HepG2 (cell line): ENCODE measurements around the gene SASH1. TPM values are rescaled to one million over a fixed set of nuclear protein-coding genes. Genes with fewer than 3 reads are reported as not detected.

Experiments used
- ATAC-seq: fragments of 200-7000 bp; cut with Tn5 transposase; 3 replicates; pipeline ENCODE4 v1.9.1; 2020; ENCODE audit warnings: mild to moderate bottlenecking, moderate library complexity
- BruUV-seq: library from RNA; stranded (reverse); fragments of 400-500 nt; replicated peaks from 2 replicates; lab custom pipeline; 2021; lab: Mats Ljungman, UMichigan
- CTCF ChIA-PET: fragments of 300-600 bp; formaldehyde crosslinking; extraction: SDS; loops from one replicate; lab custom pipeline; 2021; ENCODE audit warnings: low total read pairs, inconsistent platforms, low intra/inter-chr PET ratio; lab: Yijun Ruan, JAX
- POLR2A ChIA-PET: fragments of 350-600 bp; sonication (Branson Sonifier 250); formaldehyde crosslinking; loops from one replicate; lab custom pipeline; 2020; ENCODE audit warnings: antibody characterized with exemption, inconsistent platforms; lab: Yijun Ruan, JAX
- DNase-seq: peaks from one replicate; pipeline ENCODE4 v3.0.0-alpha.2; 2015; ENCODE audit warnings: low spot score
- FAIRE-seq: peaks from 3 replicates; lab custom pipeline; 2011; peaks lifted over from hg19 to GRCh38; lab: Jason Lieb, UNC
- H2AFZ ChIP-seq: one replicate; pipeline ENCODE4 v1.6.1; 2011; ENCODE audit warnings: low read length, inconsistent platforms
- H3K27ac ChIP-seq: fragments of 300-600 bp; 3 replicates; pipeline ENCODE4 v1.8.0; 2011; ENCODE audit warnings: mixed run types, mild to moderate bottlenecking, mixed read lengths, low read length, inconsistent platforms; ENCODE audit not compliant: insufficient read depth; ENCODE audit errors: extremely low read length
- H3K27me3 ChIP-seq, 2 experiments: fragments of 200-600 bp in 1 of 2; 2 replicates in 1 of 2; 3 replicates in 1 of 2; pipeline versions ENCODE4 v1.6.0 to v1.8.0; 2011; ENCODE audit warnings: low read length in 2 of 2, mild to moderate bottlenecking in 2 of 2, moderate library complexity in 2 of 2, inconsistent platforms in 1 of 2; ENCODE audit not compliant: insufficient read depth in 2 of 2, control insufficient read depth in 1 of 2
- H3K36me3 ChIP-seq, 2 experiments: fragments of 200-600 bp in 1 of 2; replicated peaks in 1 of 2; 2 replicates in 1 of 2; 3 replicates in 1 of 2; pipeline versions ENCODE4 v1.5.1 to v1.8.0; 2011; ENCODE audit warnings: low read length in 2 of 2, inconsistent platforms in 1 of 2; ENCODE audit not compliant: insufficient read depth in 2 of 2, control insufficient read depth in 1 of 2
- H3K4me1 ChIP-seq: 2 replicates; pipeline ENCODE4 v1.5.1; 2012; ENCODE audit warnings: low read length, inconsistent platforms; ENCODE audit not compliant: insufficient read depth
- H3K4me2 ChIP-seq: 2 replicates; pipeline ENCODE4 v1.6.0; 2011; ENCODE audit warnings: low read depth, low read length, inconsistent platforms
- H3K4me3 ChIP-seq, 3 experiments: fragments of 200-600 bp in 1 of 3; sonication (generic), shearing (Covaris generic) in 1 of 3; replicated peaks in 1 of 3; 2 replicates each; pipeline ENCODE4 v1.5.1; 2011 to 2016; ENCODE audit warnings: low read length in 3 of 3, inconsistent platforms in 2 of 3, low read depth in 2 of 3, mild to moderate bottlenecking in 2 of 3, control low read depth in 1 of 3, mixed read lengths in 1 of 3; ENCODE audit not compliant: insufficient read depth in 1 of 3
- H3K79me2 ChIP-seq: one replicate; pipeline ENCODE4 v1.6.1; 2011; ENCODE audit warnings: low read length, inconsistent platforms; ENCODE audit not compliant: insufficient read depth
- H3K9ac ChIP-seq: 2 replicates; pipeline ENCODE4 v1.6.0; 2011; ENCODE audit warnings: mild to moderate bottlenecking, low read depth, low read length, inconsistent platforms; ENCODE audit not compliant: insufficient read depth
- H3K9me3 ChIP-seq: 2 replicates; pipeline ENCODE4 v1.5.1; 2012; ENCODE audit warnings: mild to moderate bottlenecking, low read length
- H4K20me1 ChIP-seq: 2 replicates; pipeline ENCODE4 v1.6.0; 2011; ENCODE audit warnings: inconsistent platforms, mild to moderate bottlenecking, low read length, moderate library complexity; ENCODE audit not compliant: insufficient read depth
- DZIP1 ChIP-seq: sonication (generic); formaldehyde crosslinking; IDR thresholded peaks from 2 replicates; pipeline ENCODE4 v1.5.0; 2020; ENCODE audit warnings: mild to moderate bottlenecking, missing genetic modification reagents
- KAT7 ChIP-seq: IDR thresholded peaks from 2 replicates; pipeline ENCODE4 v1.6.1; 2018; ENCODE audit warnings: borderline replicate concordance, missing compliant biosample characterization
- NFKBIZ ChIP-seq: IDR thresholded peaks from 2 replicates; pipeline ENCODE4 v1.6.1; 2018; ENCODE audit warnings: missing genetic modification reagents, missing compliant biosample characterization
- SATB2 ChIP-seq: sonication (generic); formaldehyde crosslinking; IDR thresholded peaks from 2 replicates; pipeline ENCODE4 v1.5.0; 2020; ENCODE audit warnings: missing genetic modification reagents
- TAF1 ChIP-seq: sonication (generic); formaldehyde crosslinking; IDR thresholded peaks from 2 replicates; pipeline ENCODE4 v1.4.0; 2020; ENCODE audit warnings: missing genetic modification reagents
- THAP7 ChIP-seq: sonication (generic); formaldehyde crosslinking; IDR thresholded peaks from 2 replicates; pipeline ENCODE4 v1.8.1; 2023; ENCODE audit warnings: mild to moderate bottlenecking, missing genetic modification reagents
- ZBTB39 ChIP-seq: sonication (generic); formaldehyde crosslinking; IDR thresholded peaks from 2 replicates; pipeline ENCODE4 v1.5.0; 2020; ENCODE audit warnings: missing genetic modification reagents
- ZBTB8A ChIP-seq: sonication (generic); formaldehyde crosslinking; IDR thresholded peaks from 2 replicates; pipeline ENCODE4 v1.4.0; 2020; ENCODE audit warnings: mild to moderate bottlenecking, low read depth, missing genetic modification reagents, borderline replicate concordance
- ZC3H13 ChIP-seq: sonication (generic); formaldehyde crosslinking; IDR thresholded peaks from 2 replicates; pipeline ENCODE4 v1.8.1; 2023; ENCODE audit warnings: mild to moderate bottlenecking, missing genetic modification reagents, moderate library complexity
- ZMAT3 ChIP-seq: sonication (generic); formaldehyde crosslinking; conservative IDR thresholded peaks from 2 replicates; pipeline ENCODE4 v1.7.0; 2021; ENCODE audit warnings: missing genetic modification reagents
- ZNF264 ChIP-seq: sonication (generic); formaldehyde crosslinking; IDR thresholded peaks from 2 replicates; pipeline ENCODE4 v1.4.0; 2020; ENCODE audit warnings: missing genetic modification reagents
- ZNF530 ChIP-seq: sonication (generic); formaldehyde crosslinking; IDR thresholded peaks from 2 replicates; pipeline ENCODE4 v1.5.0; 2020; ENCODE audit warnings: low read depth, mild to moderate bottlenecking, missing genetic modification reagents
- ZNF547 ChIP-seq: sonication (generic); formaldehyde crosslinking; IDR thresholded peaks from 2 replicates; pipeline ENCODE4 v1.5.1; 2020; ENCODE audit warnings: mild to moderate bottlenecking, missing genetic modification reagents
- WGBS: methylation state at CpG from one replicate; pipeline ENCODE4 v1.1.6; 2017; ENCODE audit warnings: low lambda C conversion rate; 5-methylcytosine and 5-hydroxymethylcytosine counted together
- in situ Hi-C: cut with HindIII; loops from 2 replicates; pipeline ENCODE4 v1.10.0; 2017; ENCODE audit warnings: low pct_unique_long_range_greater_than_20kb; ENCODE audit not compliant: extremely low pct_ligation_motif_present
- intact Hi-C: fragments of 100-400 bp; cut with micrococcal nuclease; formaldehyde crosslinking; loops from one replicate; pipeline ENCODE4 v1.10.0; 2022; ENCODE audit not compliant: unreplicated experiment
- polyA plus RNA-seq, 8 experiments: library from polyadenylated mRNA; depleted of rRNA in 3 of 8; stranded (reverse) in 7 of 8; unstranded in 1 of 8; fragments of >200 nt; fragmentation: Illumina TruSeq in 4 of 8; extraction: Trizol in 4 of 8; gene quantifications; 2 replicates each; pipeline versions ENCODE4 v1.2.1 to v1.2.3, GENCODE V29; 2011 to 2016; ENCODE audit warnings: low read depth in 4 of 8, missing spikeins in 1 of 8, mixed read lengths in 1 of 8; ENCODE audit not compliant: insufficient read depth in 1 of 8
- total RNA-seq, 5 experiments: library from RNA; depleted of rRNA; stranded (reverse); fragments of >200 nt; fragmentation: Illumina TruSeq; extraction: Trizol; gene quantifications; 2 replicates each; pipeline ENCODE4 v1.2.3, GENCODE V29; 2016; ENCODE audit warnings: low read depth in 1 of 5

The SASH1 gene
- total and polyA plus RNA-seq, 2 of the 13 experiments (the other 11 are each of a cell fraction or from before 2014, with no cell fraction given), result 7.5 to 8.2 TPM

GRCh38 chr6:148296771-148297170 lies 45.9 kb upstream of the SASH1 start:
- ATAC-seq (no peak), FAIRE-seq (no peak), DNase-seq (no peak)
- no peak overlapping the region for H3K27ac ChIP-seq
- no peaks in the 10 kb centered on the region for H3K79me2 ChIP-seq
- no peak overlapping the region for H3K4me3 ChIP-seq
- H3K4me2 ChIP-seq, result no peak overlapping the region
- H3K36me3 ChIP-seq, result no peaks in the 10 kb centered on the region
- BruUV-seq, result no TSS peak
- no peaks in the 10 kb centered on the region for H3K9me3 ChIP-seq
- WGBS, result 75% methylated on average over 1 of the region's 1 CpG
- ChIA-PET POLR2A (no interaction called here), CTCF (no interaction called here)
- H2AFZ ChIP-seq, result no peak overlapping the region
- peaks cover 1 to 8% of the 10 kb centered on the region in 2 experiments; a peak in 1 of 5 replicates for H3K27me3 ChIP-seq
- no peak overlapping the region for H3K9ac ChIP-seq
- H4K20me1 ChIP-seq, result no peaks in the 10 kb centered on the region
- intact Hi-C loops, result no loop called here
- in situ Hi-C loops, result no loop called here
- TF ChIP-seq ZBTB8A (CRISPR knock-in tag) (no peak), ZNF264 (no peak), ZMAT3 (no peak)
- H3K4me1 ChIP-seq, result no peaks in the 10 kb centered on the region

GRCh38 chr6:148298683-148299082 lies 44.0 kb upstream of the SASH1 start:
- FAIRE-seq, result no peak
- CTCF ChIA-PET, result no interaction called here
- no peak for TF ChIP-seq TAF1 (CRISPR knock-in tag)
- no peak for TF ChIP-seq ZNF530 (CRISPR knock-in tag)
- TF ChIP-seq DZIP1 (CRISPR knock-in tag), result no peak
- no peak for TF ChIP-seq THAP7
- no peak for TF ChIP-seq NFKBIZ (CRISPR knock-in tag)
- no peak for TF ChIP-seq ZC3H13 (CRISPR knock-in tag)
- TF ChIP-seq KAT7, result no peak
- TF ChIP-seq SATB2 (CRISPR knock-in tag), result no peak
- no peak for TF ChIP-seq ZBTB39 (CRISPR knock-in tag)
- TF ChIP-seq ZNF547, result no peak

More at GRCh38 chr6:148298683-148299082, 44.0 kb upstream of the SASH1 start:
- no peak for ATAC-seq
- Histone ChIP-seq H3K27ac (no peak overlapping the region), H3K9me3 (no peaks in the 10 kb centered on the region), H4K20me1 (no peaks in the 10 kb centered on the region), H3K9ac (no peak overlapping the region), H3K4me2 (no peak overlapping the region), H3K79me2 (no peaks in the 10 kb centered on the region), H2AFZ (no peak overlapping the region), H3K36me3 (no peaks in the 10 kb centered on the region), H3K4me3 (no peak overlapping the region), H3K27me3 (0 out of 5 replicates have a peak, but pooled peaks cover 0 to 2% of the 10 kb centered on the region in 2 experiments), H3K4me1 (no peaks in the 10 kb centered on the region)
- POLR2A ChIA-PET, result no interaction called here
- intact Hi-C loops, result no loop called here
- no peak for DNase-seq
- in situ Hi-C loops, result no loop called here
- BruUV-seq, result no TSS peak
